Measurements from ENCODE around the gene PNMA1.

Gene PNMA1

DNA sequence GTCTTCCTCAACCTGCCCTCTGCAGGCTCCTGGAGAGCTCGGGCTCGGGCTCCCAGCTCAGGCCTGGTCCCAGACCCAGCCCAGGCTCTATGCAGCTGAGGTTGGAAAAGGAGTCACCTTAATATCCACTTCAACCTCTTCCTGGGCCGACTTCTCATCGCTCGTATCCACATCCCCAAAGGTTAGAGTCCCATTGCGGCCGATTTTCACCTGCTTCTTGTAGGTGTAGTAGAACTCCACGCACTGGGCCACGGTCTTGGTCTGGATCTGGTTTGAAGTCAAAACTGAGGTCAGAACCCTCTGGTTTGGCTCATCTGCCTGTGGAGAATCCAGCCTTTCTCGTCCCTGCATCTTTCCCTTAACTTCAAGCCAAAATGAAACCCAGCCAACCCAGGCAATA, 8.4 kb upstream of the PNMA1 start:
- TF ChIP-seq, protein P1, sequence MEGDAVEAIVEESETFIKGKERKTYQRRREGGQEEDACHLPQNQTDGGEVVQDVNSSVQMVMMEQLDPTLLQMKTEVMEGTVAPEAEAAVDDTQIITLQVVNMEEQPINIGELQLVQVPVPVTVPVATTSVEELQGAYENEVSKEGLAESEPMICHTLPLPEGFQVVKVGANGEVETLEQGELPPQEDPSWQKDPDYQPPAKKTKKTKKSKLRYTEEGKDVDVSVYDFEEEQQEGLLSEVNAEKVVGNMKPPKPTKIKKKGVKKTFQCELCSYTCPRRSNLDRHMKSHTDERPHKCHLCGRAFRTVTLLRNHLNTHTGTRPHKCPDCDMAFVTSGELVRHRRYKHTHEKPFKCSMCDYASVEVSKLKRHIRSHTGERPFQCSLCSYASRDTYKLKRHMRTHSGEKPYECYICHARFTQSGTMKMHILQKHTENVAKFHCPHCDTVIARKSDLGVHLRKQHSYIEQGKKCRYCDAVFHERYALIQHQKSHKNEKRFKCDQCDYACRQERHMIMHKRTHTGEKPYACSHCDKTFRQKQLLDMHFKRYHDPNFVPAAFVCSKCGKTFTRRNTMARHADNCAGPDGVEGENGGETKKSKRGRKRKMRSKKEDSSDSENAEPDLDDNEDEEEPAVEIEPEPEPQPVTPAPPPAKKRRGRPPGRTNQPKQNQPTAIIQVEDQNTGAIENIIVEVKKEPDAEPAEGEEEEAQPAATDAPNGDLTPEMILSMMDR (IDR thresholded peaks at IDR 0.05; ENCODE audit: low read depth, low read length): no peak
- in situ Hi-C loops (cut with HindIII; ENCODE audit: low sequenced_read_pairs): no loop called here
- no peak overlapping the region for H3K4me3 ChIP-seq (ENCODE audit: low read depth, low read length)
- DNase-seq (ENCODE audit: low read depth, low spot score): no peak

DNA sequence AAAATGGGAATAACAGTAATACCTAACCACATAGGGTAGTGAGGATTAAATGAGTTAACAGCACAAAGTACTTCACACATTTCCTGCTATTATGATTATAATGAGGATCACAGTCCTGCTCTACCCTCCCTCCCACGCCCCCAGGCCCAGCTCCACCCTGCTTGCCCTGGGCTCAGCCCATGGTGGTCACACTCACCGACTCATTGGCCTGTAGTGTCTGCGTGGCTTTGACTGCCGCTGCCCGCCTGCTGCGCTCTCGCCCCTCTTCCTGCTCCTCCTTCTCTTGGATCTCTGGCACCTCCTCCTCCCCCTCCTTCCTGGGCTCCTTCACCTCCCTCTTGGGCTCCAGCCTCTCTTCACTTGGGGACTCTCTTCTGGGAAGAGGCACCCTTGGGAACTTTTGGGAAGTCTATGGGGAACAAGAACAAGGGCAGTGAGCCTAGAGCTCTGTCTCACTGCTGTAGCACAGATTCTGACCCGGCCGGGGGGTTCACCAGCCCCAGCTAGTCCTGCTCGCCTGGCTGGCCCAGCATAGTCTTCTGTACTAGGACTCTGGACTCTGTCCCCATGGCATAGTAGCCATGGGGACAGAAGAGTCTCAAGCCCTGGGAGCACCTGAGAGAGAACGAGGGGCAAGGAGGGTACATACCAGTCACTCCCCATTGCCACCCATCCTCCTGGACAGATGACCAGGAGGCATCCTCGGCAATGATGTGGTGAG, 7.1 kb upstream of the PNMA1 start:
- TF ChIP-seq, protein P1 (IDR thresholded peaks at IDR 0.05; ENCODE audit: low read depth, low read length): no peak
- no peak for DNase-seq (ENCODE audit: low read depth, low spot score)
- in situ Hi-C loops (cut with HindIII; ENCODE audit: low sequenced_read_pairs): no loop called here
- no peak overlapping the region for H3K4me3 ChIP-seq (ENCODE audit: low read depth, low read length)

DNA sequence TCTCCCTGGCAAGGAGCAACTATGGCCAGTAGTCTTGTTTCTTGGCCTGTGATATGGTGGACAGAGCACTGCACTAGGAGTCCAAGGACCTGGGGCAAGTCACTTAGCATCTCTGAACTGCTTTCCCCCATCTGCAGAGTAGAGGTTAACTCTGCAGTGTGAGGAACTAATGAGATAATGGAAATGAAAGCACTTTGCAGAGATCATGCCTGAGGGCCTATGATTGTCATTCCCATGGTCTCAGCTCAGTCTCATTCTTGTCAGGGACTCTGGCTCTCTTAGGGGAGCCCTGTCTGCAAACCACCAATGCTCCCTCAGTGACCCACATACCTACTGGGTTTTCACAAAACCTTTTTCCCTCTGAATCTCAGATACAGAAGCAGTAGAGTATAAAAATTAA, 6.5 kb upstream of the PNMA1 start:
- DNase-seq (ENCODE audit: low read depth, low spot score): no peak
- in situ Hi-C loops (cut with HindIII; ENCODE audit: low sequenced_read_pairs): no loop called here
- no peak overlapping the region for H3K4me3 ChIP-seq (ENCODE audit: low read depth, low read length)
- TF ChIP-seq, protein P1 (IDR thresholded peaks at IDR 0.05; ENCODE audit: low read depth, low read length): no peak

DNA sequence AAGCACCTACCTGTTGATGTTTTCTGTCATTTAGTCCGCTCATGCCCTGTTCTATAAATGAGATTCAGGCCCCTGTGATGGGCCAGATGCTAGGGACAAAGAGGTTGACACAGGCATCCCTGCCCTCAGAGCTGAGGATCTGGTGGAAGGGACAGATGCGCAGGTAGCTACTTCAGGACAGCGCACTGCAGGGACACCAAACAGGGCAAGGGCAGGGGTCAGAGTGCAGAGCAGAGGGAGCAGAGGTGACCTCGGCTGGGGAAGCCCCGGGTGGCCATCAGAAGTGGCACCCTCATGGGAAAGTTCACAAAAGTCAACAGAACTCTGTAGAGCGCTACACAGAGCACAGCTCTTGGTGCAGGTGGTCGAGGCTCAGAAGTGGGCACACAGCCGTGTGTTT, 5.6 kb upstream of the PNMA1 start:
- no peak overlapping the region for H3K4me3 ChIP-seq (ENCODE audit: low read depth, low read length)
- TF ChIP-seq, protein P1 (IDR thresholded peaks at IDR 0.05; ENCODE audit: low read depth, low read length): no peak
- in situ Hi-C loops (cut with HindIII; ENCODE audit: low sequenced_read_pairs): no loop called here
- no peak for DNase-seq (ENCODE audit: low read depth, low spot score)

DNA sequence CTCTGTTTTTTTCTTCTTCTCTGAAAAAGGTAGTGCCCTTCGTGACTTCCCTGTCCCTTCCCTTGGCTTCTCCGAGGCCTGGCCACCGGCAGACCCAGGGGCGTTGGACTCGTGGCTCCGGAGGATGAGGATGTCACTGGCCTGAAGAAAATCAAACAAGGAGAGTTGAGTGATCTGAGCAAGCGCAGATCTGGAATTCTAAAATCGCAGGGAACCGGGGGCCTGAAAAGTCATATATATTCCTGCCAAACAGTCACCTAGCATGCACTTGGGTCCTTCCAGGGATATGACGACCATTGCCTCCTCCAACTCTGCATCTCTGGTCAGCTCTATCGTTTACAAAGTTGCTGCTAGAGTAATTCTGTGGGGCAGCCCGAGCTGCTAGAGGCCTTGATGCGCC, 5.2 kb upstream of the PNMA1 start:
- no peak overlapping the region for H3K4me3 ChIP-seq (ENCODE audit: low read depth, low read length)
- in situ Hi-C loops (cut with HindIII; ENCODE audit: low sequenced_read_pairs): no loop called here
- DNase-seq (ENCODE audit: low read depth, low spot score): no peak
- TF ChIP-seq, protein P1 (IDR thresholded peaks at IDR 0.05; ENCODE audit: low read depth, low read length): no peak

DNA sequence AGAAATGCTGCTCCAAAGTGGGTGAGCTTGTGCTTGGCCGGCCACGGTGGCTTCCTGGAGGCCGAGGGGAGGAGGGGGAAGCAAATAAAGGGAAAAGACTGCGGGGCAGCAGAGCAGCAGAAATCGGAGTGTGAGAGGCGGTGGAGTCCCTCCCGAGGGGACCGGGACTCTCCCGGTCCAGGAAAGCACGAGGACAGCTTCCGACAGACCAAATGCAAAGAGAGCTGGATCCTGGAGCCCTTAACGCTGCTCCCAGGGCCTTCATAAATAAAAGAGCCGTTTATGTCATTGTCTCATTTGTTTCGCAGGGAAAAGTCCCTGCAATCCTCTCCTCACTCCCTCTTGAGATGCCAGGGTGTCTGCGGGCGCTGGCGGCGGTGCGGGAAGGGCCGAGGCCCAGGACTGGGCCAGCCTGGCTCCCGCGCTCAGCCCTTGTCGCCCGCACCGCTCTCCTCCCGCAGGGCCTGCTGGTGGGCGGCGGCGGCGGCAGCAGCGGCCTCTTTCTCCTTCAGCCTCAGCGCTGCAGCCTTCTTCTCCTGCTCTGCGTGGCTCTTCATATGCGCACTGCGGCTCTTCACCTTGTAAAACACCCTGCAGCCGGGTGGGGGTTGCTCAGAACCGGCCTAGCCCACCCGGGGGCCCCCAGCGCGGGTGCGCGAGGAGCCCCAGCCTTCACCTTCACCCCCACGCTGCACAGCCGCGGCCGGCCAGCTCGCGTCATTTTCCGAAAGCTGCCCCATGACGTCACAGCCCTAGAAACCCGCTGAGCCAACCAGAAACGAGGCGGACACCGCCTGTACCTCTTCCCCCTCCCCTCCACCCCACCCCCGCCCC, 4.5 kb upstream of the PNMA1 start:
- in situ Hi-C loops (cut with HindIII; ENCODE audit: low sequenced_read_pairs): no loop called here
- peak; percentile 42 for DNase-seq (ENCODE audit: low read depth, low spot score)

More for the DNA sequence above, 4.5 kb upstream of the PNMA1 start:
- TF ChIP-seq, protein P1 (IDR thresholded peaks at IDR 0.05; ENCODE audit: low read depth, low read length): no peak
- H3K4me3 ChIP-seq (ENCODE audit: low read depth, low read length): no peak overlapping the region

All from astrocyte of the spinal cord (primary cell).